NT2/D1 (cell line): ENCODE results near the gene S1PR2.

Source experiments
- SUZ12 ChIP-seq: IDR thresholded peaks from 2 replicates; pipeline ENCODE4 v1.6.1; 2011; ENCODE audit not compliant: insufficient read length, insufficient read depth; ENCODE audit errors: extremely low read depth
- YY1 ChIP-seq: IDR thresholded peaks from 2 replicates; pipeline ENCODE4 v1.6.1; 2011; ENCODE audit not compliant: insufficient read length, insufficient read depth
- ZNF274 ChIP-seq: IDR thresholded peaks from 2 replicates; pipeline ENCODE4 v1.6.1; 2011; ENCODE audit warnings: mild to moderate bottlenecking, low read depth, low read length

DNA sequence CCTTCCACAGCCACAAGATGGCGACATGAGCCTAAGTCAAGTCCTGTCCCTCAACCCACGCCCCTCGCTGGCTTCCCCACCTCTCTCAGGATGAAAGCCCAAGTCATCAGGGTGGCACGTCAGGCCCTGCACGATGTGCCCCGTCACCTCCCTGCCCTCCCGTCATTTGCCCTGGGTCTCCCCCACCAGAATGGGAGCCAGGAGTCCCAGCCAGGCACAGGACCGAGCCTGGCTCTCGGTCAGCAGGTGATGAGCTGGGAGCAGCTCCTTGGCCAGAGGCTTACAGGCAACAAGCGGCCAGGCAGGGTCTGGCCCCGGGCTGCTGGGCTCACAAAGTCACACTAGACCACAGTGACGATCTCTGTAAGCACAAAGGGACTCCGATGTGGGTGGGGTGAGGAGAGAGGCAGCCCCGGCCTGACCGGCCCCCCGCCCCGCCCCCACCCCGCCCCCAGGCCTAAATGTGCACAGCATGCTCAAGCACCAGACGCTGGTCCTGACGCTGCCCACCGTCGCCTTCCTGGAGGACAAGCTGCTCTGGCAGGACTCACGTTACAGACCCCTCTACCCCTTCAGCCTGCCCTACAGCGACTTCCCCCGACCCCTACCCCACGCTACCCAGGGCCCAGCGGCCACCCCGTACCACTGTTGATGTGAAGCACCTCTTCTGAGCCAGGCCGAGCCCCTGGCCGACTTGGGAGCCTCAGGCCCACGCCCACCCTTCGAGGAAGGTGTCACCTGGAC lies 28.2 kb upstream of the S1PR2 start:
- no peak for TF ChIP-seq YY1
- TF ChIP-seq ZNF274: no peak
- no peak for TF ChIP-seq SUZ12
